HG03469 (cell line): Measurements from ENCODE around the gene CALM3.

Experiments used
- ATAC-seq: cut with Tn5 transposase; IDR thresholded peaks from one replicate; pipeline ENCODE4 v1.9.1; 2021; ENCODE audit warnings: mild to moderate bottlenecking, moderate library complexity, moderate number of reproducible peaks; ENCODE audit not compliant: unreplicated experiment

The CALM3 gene

DNA sequence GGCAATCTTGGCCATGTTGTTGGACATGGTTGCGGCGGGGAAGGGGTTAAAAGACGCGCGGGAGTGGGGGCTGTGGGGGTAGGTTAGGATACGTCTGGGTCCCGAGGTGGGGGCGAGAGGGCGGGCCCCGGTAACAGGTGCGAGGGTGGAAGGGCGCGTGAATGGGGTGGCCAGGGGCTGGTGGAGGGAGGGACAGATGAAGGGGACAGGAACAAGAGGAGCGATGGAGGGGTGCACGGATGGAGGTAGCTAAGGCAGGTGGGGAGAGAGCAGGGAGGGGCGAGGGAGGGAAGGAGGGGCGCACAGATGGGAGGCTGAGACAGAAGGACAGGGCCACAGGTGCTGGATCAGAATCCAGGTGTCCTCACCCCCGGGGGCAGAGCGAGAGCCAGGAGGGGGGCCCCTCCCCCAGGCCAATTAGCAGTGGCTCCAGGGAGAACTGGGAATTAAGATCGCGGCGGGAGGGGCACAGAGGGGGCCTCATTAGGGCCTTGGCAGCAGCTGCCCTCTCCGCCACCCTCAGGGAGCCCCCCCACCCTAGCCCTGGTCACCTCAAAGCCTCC, 33.6 kb downstream of the CALM3 start:
- no peak for ATAC-seq

DNA sequence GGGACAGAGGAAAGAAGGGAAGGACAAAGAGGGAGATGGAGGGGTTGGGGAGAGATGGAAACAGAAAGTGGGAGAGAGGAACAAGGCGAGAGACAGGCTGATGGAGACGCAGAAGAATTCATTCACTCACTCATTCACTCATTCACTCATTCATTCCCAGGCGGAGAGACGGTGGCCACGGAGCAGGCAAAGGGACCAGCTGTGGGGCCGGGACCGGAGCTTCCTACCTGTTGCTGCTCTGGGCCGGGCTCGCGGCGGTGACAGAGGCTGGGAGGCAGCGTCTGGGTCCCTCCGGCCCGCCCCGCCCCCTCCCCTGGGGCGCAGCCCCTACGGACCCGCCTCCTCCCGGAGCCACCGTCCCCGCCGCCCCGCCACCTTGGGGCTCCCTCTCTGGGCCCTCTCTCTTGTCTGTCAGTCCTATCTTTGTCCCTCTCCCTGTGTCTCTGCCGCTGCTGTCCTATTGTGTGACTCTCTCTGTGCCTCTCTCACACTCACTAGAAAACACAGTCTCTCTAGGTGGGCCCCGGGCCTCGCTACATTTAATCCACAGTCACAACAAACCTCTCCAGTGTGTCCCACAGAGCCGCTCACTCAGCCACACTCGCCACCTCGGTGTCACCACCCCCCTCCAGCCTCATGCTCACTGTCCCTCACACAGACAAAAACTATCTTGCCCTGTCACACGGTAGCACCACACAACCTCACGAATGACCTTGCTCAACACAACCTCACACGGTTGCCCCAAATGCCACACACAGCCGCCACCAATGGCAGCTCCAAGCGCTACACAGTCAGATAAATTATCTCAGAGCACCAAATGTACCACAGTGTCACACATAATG, 35.0 kb downstream of the CALM3 start, which contains the start of gene GNG8:
Gene GNG8, minus strand, starts transcription at position 283 of the 842 bp plus-strand sequence. CDS start 1,520 bp downstream, outside the sequence.
- no peak for ATAC-seq

DNA sequence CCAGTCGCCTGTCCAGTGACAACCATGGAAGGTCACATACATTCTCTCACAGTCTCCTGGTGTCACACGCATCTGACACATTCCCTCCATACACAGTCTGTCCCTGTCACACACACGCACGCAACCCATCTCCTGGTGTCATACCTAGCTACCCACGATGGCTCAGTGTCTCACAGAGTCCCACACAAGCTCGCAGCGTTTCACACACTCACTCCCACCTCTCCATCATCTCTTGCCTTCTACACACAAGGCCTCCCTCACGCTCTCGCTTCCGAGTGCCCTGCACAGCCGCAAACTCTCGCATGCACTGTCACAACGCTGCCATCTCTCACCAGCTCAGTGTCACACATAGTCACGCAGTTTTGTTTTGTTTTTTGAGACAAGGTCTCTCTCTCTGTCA, 36.1 kb downstream of the CALM3 start:
- no peak for ATAC-seq

DNA sequence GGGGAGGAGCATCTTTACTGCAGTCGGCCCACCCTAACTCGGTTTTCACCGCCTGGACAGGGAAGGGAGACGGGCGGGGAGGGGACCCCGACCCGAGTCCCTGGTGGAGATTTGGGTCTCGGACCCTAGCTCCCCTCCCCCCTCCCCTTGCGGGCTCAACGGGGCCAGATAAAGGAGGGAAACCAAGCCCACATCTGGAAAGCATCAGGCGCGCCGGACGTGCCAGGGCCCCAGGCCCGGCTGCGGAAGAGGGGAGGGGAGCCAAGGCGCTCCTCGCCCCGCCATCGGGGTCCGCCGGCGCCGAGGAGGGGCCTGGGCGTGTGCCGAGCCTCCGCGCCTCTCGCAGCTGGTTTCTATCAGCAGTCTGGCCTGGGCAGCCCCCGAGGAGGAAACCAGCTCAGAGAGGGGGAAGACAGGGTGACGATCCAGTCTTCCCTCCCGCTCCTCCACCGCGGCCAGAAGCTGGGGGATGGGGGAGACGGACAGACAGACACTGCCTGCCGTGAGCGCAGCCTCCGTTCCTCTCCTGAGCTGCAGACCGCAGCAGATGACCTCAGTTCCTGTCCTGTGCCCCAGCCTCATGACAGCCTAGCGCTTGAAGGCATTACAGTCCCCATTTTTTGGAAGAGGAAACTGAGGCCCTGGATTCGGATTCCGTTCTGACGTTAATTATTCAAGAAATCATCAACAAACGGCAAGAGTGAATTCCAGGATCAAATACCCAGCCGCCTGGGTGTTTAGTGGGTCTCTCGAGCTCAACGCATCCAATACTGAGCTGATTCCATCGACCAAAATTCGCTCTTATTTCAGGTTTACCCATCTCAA, 38.4 kb downstream of the CALM3 start:
- ATAC-seq = no peak

DNA sequence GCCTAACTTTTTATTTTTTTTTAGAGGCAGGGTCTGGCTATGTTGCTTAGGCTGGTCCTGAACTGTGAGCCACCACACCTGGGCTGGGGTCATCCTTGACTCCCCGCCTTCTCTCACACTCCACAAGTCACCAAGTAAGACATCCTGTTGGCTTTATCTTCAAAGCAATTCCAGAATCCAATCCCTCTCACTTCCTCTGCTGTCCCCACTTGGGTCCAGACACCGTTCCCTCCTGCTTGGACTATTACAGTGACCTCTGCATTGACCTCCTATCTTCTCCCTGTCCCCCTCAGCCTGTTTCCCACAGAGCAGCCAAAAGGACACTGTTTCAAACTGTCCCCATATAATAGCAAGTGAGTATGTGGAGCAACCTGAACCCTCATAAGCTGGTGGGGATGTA, 39.5 kb downstream of the CALM3 start:
- no peak for ATAC-seq

DNA sequence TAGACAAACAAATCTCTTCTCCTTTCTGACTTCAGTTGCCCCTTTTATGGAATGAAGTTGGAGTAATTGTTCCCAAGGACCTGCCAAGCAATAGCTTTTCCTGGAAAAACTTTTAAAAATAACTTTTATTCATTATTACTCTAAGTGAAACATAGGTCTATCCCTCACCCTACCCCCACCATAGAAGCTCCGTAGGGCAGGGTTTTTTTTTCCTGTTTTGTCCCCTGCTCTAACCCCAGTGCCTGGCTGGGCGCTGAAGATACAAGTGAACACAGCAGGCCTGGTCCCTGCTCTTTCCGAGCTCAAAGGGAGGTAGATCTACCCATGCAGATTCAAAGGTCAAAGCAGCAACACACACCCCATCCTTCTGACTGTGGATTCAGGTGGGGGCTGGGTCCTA, 43.6 kb downstream of the CALM3 start:
- no peak for ATAC-seq

DNA sequence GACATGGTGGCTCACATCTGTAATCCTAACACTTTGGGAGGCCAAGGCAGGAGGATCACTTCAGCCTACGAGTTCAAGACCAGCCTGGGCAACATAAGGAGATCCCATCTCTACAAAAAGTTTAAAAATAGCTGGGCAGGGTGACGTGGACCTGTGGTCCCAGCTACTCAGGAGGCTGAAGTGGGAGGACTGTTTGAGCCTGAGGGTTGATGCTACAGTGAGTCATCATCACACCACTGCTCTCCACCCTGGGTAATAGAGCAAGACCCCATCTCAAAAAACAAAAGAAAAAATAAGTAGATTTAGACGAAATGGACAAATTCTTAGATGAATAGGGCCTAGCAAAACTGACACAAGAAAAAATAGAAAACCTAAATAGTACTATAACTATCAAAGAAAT, 45.3 kb downstream of the CALM3 start:
- no peak for ATAC-seq

DNA sequence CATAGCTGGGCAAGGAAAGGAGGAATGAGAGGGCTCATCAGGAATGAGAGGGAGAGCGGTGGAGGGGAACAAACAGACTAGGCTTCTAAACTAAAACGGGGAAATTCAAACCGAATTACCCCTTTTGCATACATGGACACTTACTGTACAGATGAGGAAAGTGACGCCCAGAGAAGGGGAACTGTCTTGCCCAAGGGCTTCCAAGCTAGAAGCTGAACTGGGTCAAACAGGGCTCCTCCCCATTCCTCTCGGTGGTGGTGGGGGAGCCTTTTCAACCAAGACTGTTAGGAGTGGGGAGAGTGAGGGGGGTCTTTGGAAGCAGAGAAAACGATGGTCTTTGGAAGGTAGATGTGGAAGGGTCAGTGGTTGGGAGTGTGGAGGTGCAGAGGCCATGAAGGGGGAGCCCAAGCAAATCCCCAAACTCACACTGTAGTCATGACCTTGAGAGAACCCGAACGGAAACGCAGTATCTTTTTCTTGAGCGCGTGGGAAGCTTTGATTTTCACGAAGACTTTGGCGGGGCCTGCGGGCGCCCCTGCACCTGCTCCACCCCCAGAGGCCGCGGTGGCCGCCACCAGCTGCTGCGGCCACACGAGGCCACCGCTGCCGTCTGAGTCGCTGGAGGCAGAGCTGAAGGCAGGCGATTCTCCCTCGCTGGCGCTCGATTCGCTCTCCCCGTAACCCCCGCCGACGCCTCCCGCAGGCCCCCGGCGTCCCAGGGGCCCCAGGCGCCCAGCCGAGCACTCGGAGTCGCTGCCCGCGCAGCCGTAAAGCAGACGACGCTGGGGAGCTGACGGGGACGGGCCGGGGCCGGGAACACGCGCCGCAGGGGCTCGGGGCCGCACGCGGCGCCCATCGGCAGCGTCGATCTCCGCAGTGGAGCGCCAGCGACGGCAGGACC, 47.2 kb downstream of the CALM3 start:
- ATAC-seq = no peak

DNA sequence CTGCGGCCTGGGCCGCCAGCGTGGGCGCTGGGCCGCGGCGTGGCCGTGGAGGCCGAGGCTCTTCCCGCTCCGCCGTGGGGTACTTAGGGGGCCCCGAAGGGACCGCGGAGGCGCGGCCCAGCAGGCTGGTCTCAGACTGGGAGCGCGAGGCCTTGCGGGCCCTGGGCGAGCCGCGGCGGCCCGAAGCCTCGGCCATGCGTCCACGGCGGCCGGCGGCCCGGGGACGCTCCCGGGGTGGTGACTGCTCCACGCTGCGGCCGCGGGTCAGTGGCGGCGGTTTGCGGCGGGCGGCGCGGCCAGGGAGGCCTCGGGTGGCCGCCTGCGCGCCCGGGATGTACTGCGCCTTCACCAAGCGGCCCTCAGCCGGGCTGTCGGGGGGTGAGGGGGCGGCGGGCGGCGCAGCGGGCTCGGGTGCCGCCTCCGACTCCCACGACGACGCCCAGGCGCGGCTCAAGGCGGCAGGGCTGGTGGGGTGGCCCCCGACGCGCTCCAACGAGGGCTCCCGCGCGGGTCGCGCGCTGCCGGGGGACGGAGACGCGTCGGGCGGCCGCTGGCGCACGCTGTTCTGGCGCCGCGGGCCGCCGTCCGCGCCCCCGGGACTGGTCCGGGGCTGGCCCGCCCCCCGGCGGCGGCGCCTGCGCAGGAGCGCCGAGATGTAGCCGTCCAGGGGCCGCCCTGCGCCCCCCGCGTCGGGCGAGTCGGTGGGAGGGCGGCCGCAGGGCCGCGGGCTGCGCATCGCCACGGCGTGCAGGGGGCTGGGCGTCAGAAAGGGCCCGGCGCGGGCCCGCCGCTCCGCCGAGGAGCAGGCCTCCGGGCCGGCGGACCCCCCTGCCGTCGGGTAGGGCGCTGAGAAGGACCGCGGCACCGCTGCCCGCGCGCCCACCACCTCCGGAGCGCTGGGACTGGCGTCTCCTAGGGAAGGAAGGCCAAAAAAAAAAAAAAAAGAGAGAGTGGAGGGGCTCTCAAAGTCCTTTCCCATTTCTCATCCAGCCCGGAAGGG, 48.1 kb downstream of the CALM3 start:
- no peak for ATAC-seq

DNA sequence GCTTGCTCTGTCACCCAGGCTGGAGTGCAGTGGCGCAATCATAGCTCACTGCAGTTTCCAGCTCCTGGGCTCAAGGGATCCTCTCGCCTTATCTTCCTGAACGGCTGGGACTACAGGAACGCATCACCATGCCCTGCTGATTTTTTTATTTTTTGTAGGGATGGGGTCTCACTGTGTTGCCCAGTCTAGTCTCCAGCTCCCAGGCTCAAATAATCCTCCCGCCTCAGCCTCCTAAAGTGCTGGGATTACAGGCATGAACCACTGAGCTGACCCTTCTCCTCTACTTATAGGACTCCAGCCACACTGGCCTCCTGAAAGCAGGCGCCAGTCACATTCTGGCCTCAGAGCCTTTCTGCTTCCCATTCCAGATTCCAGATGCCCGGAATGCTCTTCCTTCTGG, 49.3 kb downstream of the CALM3 start:
- ATAC-seq = no peak

DNA sequence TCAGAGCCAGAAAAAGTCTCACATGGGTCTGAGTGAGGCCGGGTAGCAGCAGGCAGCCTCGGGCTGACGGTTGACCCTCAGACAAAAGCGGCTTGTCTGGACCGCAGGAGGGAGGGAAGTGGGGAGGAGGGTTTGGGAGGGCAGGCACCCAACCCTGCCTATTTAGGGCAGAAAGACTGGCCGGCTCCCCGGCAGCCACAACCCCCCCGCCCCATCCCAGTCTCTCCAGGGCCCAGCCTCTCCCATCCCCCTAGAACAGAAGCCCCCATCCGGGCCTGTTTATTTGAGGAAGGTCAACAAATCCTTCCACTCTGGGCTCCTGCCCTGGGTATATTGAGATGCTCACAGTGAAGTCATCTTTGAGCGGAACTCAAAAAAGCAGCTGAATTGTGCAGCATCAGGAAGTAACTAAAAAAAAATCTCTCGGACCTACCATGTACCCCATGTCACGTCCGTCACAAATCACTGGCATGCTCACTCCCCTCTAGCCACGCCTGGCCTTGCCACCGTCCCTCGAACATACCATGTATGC, 53.6 kb downstream of the CALM3 start:
- ATAC-seq = no peak

DNA sequence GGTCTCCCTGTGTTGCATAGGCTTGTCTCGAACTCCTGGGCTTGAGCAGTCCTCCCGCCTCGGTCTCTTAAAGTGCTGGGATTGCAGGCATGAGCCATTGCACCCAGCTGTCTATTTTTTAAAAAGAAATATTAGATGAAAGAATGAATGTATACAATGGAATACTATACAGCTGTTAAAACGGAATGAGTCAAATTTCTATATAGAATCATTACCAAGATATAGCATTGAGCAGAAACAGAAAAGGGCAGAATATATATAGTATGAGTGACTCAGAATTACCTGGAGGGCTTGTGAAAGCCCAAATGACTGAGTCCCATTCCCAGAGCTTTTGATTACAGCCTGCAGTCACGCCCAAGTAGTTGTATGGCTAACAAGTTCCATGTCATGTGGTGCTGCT, 55.4 kb downstream of the CALM3 start:
- no peak for ATAC-seq

DNA sequence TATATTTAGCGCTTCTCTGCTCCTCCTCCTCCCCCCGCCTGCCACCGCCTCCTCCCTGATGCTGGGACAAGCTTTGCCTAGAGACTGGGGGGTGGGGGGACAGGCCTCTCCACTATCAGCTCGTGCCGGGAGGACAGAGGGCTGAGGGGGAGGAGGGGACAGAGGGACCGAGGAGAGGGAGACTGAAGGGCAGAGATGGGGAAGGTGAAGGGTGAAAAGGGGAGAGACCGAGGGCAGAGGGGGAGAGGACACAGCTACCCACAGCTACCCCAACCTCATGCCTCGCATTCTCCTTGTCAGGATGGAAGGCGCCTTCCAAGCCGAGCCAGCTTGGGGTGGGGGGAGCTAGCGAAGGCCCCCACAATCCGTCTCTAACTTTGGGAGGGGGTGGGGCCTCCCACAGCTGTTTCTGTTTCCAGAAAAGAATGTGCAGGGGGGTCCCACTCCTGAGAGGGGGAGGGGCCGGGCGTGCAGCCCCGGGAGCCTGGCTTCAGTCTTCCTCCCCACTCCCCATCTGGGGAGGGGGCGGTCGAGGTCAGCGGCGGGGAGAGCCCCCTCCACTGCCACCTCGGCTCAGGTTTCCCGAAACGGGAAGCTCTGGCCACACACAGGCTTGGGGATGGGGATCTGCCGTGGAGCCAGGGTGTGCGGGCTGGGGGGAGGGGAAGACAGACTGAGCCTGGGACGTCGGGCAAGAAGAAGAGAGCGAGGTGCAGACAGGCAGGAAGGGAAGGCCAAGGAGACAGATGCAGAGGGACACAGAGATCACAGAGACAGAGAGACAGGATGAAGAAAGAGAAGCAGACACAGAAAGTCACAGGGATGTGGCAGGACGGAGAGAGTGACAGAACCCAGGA, 58.2 kb downstream of the CALM3 start:
- ATAC-seq = no peak

DNA sequence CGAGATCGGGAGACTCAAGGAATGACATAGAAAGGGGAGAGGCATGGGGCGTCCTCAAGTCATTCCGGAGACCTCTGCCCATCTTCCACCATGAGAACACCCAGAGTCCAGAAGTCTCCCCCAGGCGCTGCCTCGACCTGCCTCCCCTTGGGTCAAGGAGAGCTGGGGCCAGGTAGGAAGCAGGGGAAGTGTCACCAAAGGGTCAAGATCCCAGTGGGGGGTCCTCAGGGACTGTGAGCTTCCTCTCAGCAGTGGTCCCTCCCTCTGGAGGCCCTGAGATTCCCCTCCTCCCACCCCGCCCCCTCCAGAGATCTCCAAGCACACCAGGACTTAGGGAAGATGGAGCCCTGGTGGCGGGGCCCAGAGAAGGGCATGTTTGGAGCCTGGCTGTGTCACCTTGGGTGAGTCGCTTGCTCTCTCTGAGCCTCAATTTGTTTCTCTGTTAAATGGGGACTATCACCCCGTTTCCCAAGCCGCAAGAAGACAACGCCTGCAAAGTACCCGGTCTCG, 58.9 kb downstream of the CALM3 start:
- ATAC-seq = no peak
